HG03565 (cell line): ENCODE measurements around the gene MICAL2.

Source experiments
- ATAC-seq: cut with Tn5 transposase; IDR thresholded peaks from one replicate; pipeline ENCODE4 v1.9.1; 2021; ENCODE audit warnings: mild to moderate bottlenecking, moderate library complexity; ENCODE audit not compliant: unreplicated experiment

MICAL2 gene

DNA sequence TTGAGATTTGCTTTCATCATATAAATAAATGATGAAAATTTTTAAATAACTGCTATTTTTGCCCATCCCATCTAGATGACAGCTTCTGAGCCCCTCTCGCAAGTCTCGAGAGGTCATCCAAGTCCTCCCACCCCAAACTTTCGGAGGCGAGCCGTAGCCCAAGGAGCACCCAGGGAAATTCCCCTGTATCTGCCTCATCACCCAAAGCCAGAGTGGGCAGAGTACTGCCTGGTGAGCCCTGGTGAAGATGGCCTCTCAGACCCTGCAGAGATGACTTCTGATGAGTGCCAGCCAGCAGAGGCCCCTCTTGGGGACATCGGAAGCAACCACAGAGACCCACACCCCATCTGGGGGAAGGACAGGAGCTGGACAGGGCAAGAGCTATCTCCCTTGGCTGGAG is 183.1 kb downstream of the MICAL2 start:
- ATAC-seq = no peak

DNA sequence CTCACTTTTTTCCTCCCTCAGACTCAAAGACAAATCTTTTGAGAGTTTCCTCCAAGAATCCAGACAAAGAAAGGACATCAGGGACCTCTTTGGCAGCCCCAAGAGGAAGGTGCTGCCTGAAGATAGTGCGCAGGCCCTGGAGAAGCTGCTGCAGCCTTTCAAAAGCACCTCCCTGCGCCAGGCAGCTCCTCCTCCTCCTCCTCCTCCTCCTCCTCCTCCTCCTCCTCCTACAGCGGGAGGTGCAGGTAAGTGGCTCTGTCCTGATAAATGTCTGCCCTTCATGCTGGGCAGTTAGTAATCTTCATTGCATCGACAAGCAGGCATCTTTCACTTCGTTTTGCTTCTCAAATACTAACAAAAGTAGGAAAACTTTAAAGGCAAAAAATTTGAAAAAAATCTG is 184.2 kb downstream of the MICAL2 start:
- no peak for ATAC-seq

DNA sequence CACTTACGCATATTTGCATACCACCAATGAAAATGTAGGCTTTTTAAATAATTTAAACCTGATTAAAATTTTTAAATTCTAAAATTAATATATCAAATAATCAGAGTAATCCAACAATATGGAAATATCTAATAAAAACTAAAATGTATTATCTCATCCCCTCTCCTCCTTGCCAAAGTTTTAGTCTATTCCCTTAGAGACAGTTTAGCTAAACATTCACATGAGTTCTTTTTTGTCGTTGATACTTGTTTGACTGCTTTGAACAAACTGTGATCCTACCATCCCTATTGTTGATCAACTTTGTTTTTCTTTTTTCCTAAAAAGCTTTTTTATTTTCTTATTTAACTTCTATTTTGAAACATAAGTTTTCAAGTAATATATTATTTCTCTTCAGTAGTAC is 185.6 kb downstream of the MICAL2 start:
- ATAC-seq = no peak

DNA sequence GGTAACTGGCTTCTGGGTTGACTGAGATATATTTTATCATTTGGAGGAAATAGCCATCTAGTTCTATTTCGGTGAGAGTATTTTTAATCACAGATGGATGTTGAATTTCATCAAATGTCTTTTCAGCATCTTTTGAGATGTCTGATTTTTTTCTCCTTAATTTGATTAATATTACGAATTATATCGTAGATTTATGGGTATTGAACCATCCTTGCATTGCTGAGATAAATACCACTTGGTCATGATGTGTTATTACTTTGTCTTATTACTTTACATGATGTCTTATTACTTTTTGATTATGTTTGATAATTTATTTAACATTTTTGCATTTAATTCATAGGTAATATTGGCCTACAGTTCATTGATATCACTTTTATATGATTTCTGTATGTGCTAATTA is 188.2 kb downstream of the MICAL2 start:
- ATAC-seq = no peak

DNA sequence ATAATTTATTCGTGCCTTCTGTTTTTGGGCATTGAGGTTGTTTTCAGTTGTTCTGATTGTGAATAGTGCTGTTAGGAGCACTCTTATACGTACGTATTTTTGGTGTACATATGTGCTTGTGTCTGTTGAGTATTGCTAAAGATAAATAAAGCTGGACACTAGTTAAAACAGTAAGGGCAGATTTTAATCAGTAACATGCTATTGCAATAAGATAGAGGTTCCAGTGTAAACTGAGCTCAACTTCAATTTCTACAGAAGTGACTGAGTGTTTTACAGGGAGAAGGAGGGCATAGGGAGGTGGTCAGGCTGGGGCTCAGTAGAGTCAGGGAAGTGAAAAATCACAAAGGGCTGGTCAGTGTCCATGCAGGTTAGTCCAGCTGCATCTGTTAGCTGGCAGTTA is 191.0 kb downstream of the MICAL2 start:
- no peak for ATAC-seq

DNA sequence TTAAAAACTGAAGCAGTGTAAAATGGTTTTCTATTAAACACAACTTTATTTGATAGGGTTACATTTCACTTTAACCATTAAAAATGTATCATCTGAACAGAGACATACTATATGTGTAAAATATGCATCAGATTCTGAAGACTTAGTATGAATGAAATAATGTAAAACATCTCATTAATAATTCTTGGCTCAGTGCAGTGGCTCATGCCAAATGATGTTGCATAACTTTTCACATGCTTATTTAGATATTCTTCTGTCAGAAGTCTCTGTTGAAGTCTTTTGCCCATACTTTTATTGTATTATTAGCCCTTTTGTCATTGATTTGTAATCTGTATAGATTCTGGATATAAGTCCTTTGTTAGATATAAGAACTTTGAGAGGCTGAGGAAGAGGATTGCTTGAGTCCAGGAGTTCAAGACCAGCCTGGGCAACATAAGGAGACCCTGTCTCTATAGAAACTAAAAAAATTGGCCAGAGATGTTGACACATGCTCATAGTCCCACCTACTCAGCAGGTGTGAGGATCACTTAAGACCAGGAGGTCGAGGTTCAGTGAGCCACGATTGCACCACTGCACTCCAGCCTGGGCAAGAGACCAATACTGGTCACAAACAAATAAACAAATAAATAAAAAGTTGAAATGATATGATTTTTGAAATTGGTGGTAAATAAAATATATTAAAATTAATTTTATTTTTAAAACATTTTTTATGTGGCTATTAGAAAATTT is 193.2 kb downstream of the MICAL2 start:
- no peak for ATAC-seq

DNA sequence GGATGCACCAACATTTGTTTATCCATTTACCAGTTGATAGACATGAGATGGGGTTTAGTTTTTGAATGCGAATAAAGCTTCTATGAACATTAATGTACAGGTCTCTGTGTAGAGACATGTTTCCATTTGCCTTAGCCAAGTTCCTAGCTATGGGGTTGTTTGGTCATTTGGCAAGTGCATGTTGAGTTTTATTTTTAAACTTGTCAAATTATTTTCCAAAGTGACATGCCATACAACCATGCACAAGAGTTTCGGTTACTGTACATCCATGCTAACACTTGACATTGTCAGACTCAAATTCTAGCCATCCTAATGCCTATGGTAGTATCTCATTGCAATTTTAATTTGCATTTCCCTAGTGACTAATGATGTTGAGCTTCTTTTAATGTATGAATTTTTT is 196.4 kb downstream of the MICAL2 start:
- no peak for ATAC-seq

DNA sequence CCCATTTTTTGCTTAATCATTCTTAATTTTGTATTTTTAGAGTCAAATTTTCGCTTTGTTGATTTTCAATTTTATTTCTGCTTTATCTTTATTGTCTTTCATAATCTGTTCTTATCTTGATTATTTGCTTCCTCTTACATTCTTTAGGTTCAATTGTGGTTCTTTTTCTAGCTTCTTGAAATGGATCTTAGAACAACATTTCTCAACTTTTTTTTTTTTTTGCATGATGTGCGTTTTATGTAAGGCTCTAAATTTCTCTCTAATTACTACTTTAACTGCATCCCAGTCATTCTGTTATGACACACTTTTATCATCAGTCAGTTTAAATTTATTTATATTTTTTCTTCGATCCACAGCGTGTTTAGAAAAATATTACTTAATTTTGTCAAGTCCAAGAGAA is 201.7 kb downstream of the MICAL2 start:
- ATAC-seq = no peak
